SU-DHL-6 (cell line): ENCODE data around the gene PHACTR1.

ENCODE experiments used
- CTCF ChIP-seq: fragments of 200-600 bp; sonication (generic); IDR thresholded peaks from one replicate; pipeline ENCODE4 v1.5.1; 2017; ENCODE audit warnings: antibody characterized with exemption, mild to moderate bottlenecking, low read length, moderate library complexity; ENCODE audit not compliant: insufficient read depth, poor library complexity, severe bottlenecking
- EZH2phosphoT487 ChIP-seq: fragments of 200-600 bp; sonication (generic), shearing (Covaris generic); conservative IDR thresholded peaks from 2 replicates; pipeline ENCODE4 v1.6.1; 2018; ENCODE audit warnings: mild to moderate bottlenecking, antibody characterized with exemption, low read length, moderate library complexity, mixed read lengths

- no peak for TF ChIP-seq CTCF
- no peak for TF ChIP-seq EZH2phosphoT487
These were observed 500.8 kb downstream of the PHACTR1 start for GRCh38 chr6:13217206-13217905.
